Ectodermal cell (in vitro differentiated cells): ENCODE results near the gene SLC17A7.

ENCODE experiments used
- H3K27ac ChIP-seq: 2 replicates; pipeline ENCODE4 v1.7.0; 2013; ENCODE audit warnings: mild to moderate bottlenecking, low read depth, low read length; ENCODE audit not compliant: insufficient read depth, poor library complexity, severe bottlenecking
- H3K27me3 ChIP-seq: 2 replicates; pipeline ENCODE4 v1.7.0; 2013; ENCODE audit warnings: mild to moderate bottlenecking, low read length; ENCODE audit not compliant: insufficient read depth, control insufficient read depth, poor library complexity, severe bottlenecking
- H3K36me3 ChIP-seq: one replicate; pipeline ENCODE4 v1.7.0; 2013; ENCODE audit warnings: low read length; ENCODE audit not compliant: control insufficient read depth, insufficient read depth
- H3K4me1 ChIP-seq: one replicate; pipeline ENCODE4 v1.7.0; 2013; ENCODE audit warnings: low read length; ENCODE audit not compliant: control insufficient read depth, insufficient read depth
- H3K4me3 ChIP-seq: 2 replicates; pipeline ENCODE4 v1.7.0; 2013; ENCODE audit warnings: low read depth, low read length, control low read depth; ENCODE audit not compliant: insufficient read depth
- H3K9me3 ChIP-seq: 2 replicates; pipeline ENCODE4 v1.7.0; 2013; ENCODE audit warnings: mild to moderate bottlenecking, low read length, moderate library complexity; ENCODE audit not compliant: control insufficient read depth
- WGBS, 2 experiments: methylation state at CpG; one replicate each; pipeline ENCODE4 v1.1.7; 2013; ENCODE audit warnings: missing lambda C conversion rate in 2 of 2; 5-methylcytosine and 5-hydroxymethylcytosine counted together

Gene SLC17A7

DNA sequence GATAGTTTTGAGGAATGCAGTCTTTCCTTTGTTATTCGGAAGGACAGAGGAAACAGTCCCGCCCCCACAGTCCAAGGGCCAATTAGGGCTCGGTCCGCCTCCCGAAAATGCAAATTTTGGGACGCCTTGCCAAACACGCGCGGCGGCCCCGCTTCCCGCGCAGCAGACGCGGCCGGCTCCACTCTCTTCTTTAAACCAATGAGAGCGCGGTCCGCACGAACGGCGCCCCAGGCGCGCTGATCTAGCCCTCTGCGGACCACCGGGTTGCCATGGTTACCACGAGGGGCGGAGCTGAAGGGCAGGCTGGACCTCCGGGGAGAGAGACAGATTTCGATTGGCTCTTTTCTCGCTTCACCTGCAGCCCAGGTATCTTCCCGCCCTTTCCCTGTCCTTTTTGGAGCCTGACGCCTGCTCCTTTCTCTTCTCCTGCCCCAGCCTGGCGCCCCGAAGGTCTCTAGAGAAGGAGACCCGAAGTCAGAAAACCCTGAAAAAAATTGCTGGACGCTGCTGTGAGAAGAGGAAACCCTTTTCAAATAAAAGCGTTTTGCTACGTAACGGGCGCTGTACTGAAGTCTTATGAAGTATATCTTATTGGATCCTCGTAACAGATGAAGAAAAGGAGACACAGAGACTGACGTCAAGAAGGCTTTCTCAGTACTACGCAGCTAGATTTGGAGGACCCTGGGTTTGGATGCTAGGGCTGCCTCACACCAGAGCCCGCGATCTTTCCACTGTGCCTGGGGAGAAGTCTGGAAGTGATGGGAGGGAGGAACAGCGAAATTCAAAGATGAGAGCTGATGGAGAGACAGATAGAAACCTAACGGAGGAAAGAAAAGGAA is 20.1 kb downstream of the SLC17A7 start:
- WGBS, 2 experiments, result 14 to 15% methylated on average over 48 of the region's 48 CpGs
- H3K36me3 ChIP-seq, result no peaks in the 10 kb centered on the region

GRCh38 chr19:49420227-49420626 is 21.1 kb downstream of the SLC17A7 start:
- 70 to 77% methylated on average over 2 of the region's 2 CpGs for WGBS, 2 experiments
- H3K4me3 ChIP-seq, result no peak overlapping the region
- H3K36me3 ChIP-seq, result no peaks in the 10 kb centered on the region
- H3K4me1 ChIP-seq, result peaks cover 28% of the 10 kb centered on the region
- H3K27me3 ChIP-seq, result peaks cover 53% of the 10 kb centered on the region
- H3K27ac ChIP-seq, result no peak overlapping the region
- H3K9me3 ChIP-seq, result no peaks in the 10 kb centered on the region

More for the DNA sequence above, 20.1 kb downstream of the SLC17A7 start:
- H3K4me1 ChIP-seq, result peaks cover 29% of the 10 kb centered on the region
- H3K27ac ChIP-seq, result no peak overlapping the region
- H3K4me3 ChIP-seq, result no peak overlapping the region
- no peaks in the 10 kb centered on the region for H3K9me3 ChIP-seq
- peaks cover 64% of the 10 kb centered on the region for H3K27me3 ChIP-seq

DNA sequence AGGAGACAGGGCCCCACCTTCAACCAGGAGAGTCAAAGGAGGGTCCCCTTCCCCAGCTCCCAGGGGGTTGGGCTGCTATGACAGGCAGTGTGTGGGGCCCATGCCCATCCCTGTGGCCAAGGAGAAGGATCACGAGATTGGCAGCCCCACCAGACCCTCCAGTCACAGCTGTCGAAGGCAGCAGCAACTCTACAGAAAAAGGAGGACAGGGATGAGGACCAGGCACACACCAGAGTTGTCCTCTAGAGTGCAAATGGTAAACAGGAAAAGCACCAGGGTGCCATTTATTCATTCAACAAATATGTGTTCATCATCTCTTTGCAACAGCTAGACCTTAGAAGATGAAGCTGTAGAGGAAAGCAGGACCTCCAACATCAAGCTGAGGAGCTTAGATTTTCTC is 22.2 kb downstream of the SLC17A7 start:
- no peak overlapping the region for H3K27ac ChIP-seq
- H3K4me3 ChIP-seq, result no peak overlapping the region
- WGBS, 2 experiments, result 81 to 88% methylated on average over 2 of the region's 2 CpGs
- no peaks in the 10 kb centered on the region for H3K36me3 ChIP-seq
- H3K27me3 ChIP-seq, result peaks cover 43% of the 10 kb centered on the region
- no peaks in the 10 kb centered on the region for H3K9me3 ChIP-seq
- peaks cover 31% of the 10 kb centered on the region for H3K4me1 ChIP-seq

GRCh38 chr19:49418511-49418910 is 22.8 kb downstream of the SLC17A7 start:
- Histone ChIP-seq H3K27ac (no peak overlapping the region), H3K4me3 (no peak overlapping the region), H3K4me1 (peaks cover 26% of the 10 kb centered on the region), H3K36me3 (no peaks in the 10 kb centered on the region), H3K9me3 (no peaks in the 10 kb centered on the region), H3K27me3 (peaks cover 36% of the 10 kb centered on the region)
- WGBS, 2 experiments, result 89 to 93% methylated on average over 5 of the region's 5 CpGs

- WGBS, 2 experiments, result 53 to 54% methylated on average over 7 of the region's 7 CpGs
- Histone ChIP-seq H3K27ac (no peak overlapping the region), H3K36me3 (no peaks in the 10 kb centered on the region), H3K4me3 (no peak overlapping the region), H3K27me3 (peaks cover 22% of the 10 kb centered on the region), H3K4me1 (peaks cover 20% of the 10 kb centered on the region), H3K9me3 (no peaks in the 10 kb centered on the region)
Measured at GRCh38 chr19:49417088-49417487, 24.2 kb downstream of the SLC17A7 start.

DNA sequence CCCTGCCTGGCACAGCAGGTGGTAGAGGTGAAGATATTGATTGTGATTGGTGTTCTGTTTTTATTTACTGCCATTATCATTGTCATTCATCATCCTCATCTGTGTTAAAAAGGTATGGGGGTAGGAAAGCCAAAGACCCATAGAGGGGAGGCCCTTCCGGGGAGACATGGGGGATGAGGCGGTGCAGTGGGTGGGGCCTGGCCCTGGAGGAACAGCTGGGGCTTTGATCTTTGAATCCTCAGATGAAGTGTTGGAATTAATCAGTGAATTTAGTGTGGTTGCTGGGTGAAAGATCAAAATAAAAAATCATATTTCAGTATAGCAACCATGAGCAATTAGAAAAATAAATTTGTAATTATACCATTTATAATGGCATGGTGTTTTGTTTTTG is 25.5 kb downstream of the SLC17A7 start:
- no peaks in the 10 kb centered on the region for H3K36me3 ChIP-seq
- peaks cover 20% of the 10 kb centered on the region for H3K4me1 ChIP-seq
- no peaks in the 10 kb centered on the region for H3K9me3 ChIP-seq
- no peak overlapping the region for H3K27ac ChIP-seq
- H3K27me3 ChIP-seq, result peaks cover 9% of the 10 kb centered on the region
- H3K4me3 ChIP-seq, result no peak overlapping the region
- 88 to 92% methylated on average over 2 of the region's 2 CpGs for WGBS, 2 experiments

DNA sequence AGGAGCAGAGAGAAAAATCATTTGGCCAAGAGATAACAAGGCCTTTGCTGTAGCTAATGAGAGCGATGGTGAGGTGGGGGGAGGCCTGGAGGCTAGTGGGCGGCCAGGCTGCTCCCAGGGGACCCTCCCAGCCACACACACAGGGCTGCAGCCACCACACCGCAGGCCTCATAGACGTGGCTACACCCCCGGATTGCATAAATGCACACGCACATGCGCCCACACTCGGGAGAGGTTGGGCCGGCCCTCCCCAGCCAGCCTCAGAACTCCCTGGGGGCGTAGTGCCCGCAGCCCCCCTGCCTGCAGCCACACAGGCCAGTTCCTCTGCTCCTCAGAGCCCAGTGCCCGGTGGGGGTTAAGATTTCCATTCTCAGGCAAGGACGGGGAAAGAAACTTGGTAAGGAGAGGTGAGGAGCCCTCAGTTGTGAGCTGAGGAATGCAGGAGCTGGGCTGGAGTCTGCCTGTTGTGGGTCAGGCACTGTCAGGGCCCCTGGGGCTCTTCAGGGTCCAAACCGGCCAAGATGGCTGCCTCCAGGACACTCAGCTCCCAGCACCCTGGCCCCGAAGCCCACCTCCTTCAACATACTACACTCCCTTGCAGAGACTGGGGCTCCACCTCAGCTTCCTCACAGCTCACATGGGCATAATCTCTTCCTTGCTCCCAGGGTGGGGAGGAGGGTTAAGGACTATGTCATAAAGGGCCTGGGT is 26.1 kb downstream of the SLC17A7 start:
- no peaks in the 10 kb centered on the region for H3K36me3 ChIP-seq
- H3K4me1 ChIP-seq, result peaks cover 20% of the 10 kb centered on the region
- no peaks in the 10 kb centered on the region for H3K9me3 ChIP-seq
- no peak overlapping the region for H3K4me3 ChIP-seq
- no peak overlapping the region for H3K27ac ChIP-seq
- H3K27me3 ChIP-seq, result peaks cover 4% of the 10 kb centered on the region
- WGBS, 2 experiments, result 75 to 77% methylated on average over 15 of the region's 15 CpGs

DNA sequence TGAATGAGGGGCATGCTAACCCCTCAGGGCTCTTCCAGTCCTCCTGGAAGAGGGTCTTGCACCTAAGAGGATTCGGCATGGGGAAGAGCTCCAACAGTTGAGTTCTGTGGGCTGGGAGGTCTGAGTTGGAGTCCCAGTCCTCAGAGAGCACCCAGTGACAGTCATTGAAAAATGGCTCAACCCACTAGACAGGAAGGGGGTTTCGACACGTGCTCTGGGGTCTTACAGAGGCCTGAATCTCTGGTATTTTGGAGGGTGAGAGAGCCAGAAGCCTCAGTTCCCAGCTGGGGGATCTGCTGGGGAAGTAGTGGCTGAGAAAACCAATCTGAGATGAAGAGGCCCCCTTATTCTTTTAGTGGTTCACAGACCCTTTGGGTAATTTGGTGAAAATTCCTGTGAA is 27.1 kb downstream of the SLC17A7 start:
- Histone ChIP-seq H3K9me3 (no peaks in the 10 kb centered on the region), H3K27ac (no peak overlapping the region), H3K27me3 (peaks cover 4% of the 10 kb centered on the region), H3K4me3 (no peak overlapping the region), H3K4me1 (peaks cover 20% of the 10 kb centered on the region), H3K36me3 (no peaks in the 10 kb centered on the region)
- WGBS, 2 experiments, result 89 to 96% methylated on average over 3 of the region's 3 CpGs

DNA sequence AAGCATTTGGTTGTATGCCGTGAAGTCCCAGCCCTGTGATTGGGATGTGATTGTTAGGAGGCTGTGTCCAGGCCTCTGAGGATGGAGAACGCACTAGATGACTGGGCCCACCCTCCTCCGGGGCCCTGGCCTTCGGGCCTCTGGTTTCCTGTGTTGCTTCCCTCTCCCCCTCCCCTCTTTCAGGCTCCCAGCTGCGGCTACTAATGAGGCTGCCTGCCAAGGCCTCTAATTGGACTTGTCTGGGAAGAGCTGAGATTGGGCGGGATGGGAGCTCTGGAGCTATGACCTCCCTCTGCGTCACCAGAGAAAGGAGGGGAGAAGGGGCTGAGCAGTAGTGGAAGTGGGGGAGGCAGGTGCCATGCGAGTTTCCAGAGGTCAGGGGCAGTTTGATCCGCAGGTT is 28.0 kb downstream of the SLC17A7 start:
- WGBS, 2 experiments, result 78 to 80% methylated on average over 9 of the region's 9 CpGs
- H3K27ac ChIP-seq, result no peak overlapping the region

DNA sequence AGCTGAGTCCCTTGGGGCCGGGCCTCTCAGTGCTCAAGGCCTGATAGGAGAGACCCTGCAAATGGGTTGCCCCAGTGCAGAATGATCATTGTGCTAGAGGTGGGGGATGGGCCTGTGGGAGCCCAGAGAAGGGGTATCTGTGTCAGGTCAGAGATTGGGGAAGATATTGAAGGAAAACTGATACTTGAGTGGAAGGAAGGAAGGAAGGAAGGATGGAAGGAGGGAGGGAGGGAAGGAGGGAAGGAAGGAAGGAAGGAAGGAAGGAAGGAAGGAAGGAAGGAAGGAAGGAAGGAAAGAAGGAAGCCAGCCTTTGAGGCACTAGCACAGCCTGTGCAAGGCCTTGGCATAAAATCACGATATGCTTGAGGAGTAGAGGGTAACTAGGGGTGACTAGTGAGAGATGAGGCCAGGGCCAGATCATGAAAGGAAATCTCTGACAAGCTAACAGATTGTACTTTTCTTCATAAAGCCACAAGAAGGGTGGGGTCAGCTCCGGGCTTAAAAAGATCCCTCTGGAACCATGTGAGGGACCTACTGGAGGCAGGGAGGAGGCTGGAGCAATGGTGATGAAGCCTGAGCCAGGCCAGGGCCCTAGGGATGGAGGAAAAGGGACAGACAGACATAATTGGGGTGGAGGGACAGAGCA is 29.5 kb downstream of the SLC17A7 start:
- H3K27me3 ChIP-seq, result no peaks in the 10 kb centered on the region
- 90 to 92% methylated on average over 3 of the region's 3 CpGs for WGBS, 2 experiments
- peaks cover 19% of the 10 kb centered on the region for H3K4me1 ChIP-seq

More for the DNA sequence above, 28.0 kb downstream of the SLC17A7 start:
- H3K9me3 ChIP-seq, result no peaks in the 10 kb centered on the region
- H3K4me1 ChIP-seq, result peaks cover 23% of the 10 kb centered on the region
- no peaks in the 10 kb centered on the region for H3K36me3 ChIP-seq
- no peaks in the 10 kb centered on the region for H3K27me3 ChIP-seq
- H3K4me3 ChIP-seq, result no peak overlapping the region

More for the DNA sequence above, 29.5 kb downstream of the SLC17A7 start:
- no peak overlapping the region for H3K27ac ChIP-seq
- no peaks in the 10 kb centered on the region for H3K9me3 ChIP-seq
- no peak overlapping the region for H3K4me3 ChIP-seq
- no peaks in the 10 kb centered on the region for H3K36me3 ChIP-seq
